HG03521 (cell line): ENCODE measurements around the gene OBSL1.
A peak's percentile ranks its signal among the peaks of the same experiment; 100 is the strongest.

ENCODE experiments used
- ATAC-seq: cut with Tn5 transposase; IDR thresholded peaks from one replicate; pipeline ENCODE4 v1.9.1; 2021; ENCODE audit warnings: mild to moderate bottlenecking, moderate library complexity; ENCODE audit not compliant: unreplicated experiment

Gene OBSL1

DNA sequence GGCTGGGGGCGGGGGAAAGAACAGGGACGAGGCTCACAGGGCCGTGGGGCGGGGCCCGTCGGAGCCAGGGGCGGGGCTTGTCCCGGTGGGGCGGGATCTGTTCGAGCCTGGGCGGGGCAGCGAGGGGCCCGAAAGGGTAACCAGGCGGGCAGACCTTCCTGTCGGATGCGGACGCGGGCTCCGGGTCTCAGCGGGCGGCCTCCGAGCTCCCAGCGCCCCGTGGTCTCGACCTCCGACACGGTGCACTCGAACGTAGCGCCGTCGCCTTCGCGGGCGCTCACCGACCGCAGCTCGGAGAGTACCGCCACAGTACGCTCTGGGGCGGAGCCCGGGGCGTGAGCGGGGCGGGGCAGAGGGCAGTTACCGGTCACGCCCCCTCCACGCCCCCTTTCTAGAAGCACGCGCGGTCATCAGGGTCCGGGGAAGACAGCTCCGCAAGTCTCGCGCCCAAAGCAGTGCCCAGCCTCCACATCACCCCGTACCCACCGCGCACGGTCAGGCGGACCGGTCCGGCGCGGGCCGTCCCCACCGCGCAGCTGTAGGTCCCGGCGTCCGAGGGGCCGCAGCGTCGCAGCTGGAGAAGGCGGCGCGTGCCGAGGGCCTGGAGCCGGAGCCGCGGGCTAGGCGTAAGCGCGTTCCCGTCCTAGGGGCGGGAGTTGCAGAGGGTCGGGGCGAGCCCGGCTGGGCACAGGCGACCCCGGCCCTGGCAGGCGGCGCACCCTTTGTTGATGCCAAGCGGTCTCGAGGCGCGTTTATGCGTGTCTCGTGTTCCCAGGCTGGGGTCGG, 18.8 kb downstream of the OBSL1 start:
- ATAC-seq = peak; percentile 92

DNA sequence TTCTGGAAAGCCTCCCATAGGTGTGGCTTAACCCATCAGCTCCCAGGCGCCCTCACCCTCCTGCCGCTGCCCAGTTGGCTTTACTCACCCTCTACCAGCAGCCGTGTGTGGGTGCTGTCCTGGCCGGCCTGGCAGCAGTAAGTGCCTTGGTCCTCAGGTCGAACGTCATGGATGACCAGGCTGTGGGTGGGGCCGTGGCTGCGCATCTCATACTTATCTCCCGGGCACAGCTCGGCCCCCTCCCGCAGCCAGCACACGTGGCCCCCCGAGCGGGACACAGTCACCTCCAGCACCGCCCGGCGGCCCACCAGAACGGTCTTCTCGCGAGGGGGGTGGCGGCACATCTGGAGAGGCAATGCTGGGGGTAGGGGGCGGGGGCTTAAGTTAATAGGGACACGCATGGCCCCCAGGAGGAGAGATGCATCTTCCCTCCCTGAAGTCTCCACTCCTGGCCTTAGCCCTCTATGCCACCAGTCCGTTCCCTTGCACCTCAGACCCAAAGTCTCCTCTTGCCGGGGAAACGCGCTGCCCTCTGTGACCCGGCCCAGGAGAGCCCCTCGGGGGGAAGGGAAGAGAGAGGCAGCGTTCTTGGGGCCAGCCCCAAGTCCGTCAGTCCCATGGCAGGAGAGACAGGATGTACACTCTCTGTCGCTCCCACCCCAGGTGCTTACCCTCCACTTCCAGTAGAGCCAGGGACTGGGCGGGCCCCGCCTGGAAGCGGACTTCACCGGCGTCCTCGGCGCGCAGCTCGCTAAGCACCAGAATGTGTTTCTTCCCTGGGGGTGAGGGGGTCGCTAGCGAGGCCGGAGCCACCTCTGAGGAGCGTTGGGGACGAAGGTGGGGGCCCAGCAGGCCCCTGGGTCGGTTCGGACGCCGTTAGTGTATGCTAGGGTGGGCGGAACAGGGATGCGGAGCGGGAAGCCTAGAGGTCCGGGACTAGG, 19.6 kb downstream of the OBSL1 start:
- no peak for ATAC-seq

DNA sequence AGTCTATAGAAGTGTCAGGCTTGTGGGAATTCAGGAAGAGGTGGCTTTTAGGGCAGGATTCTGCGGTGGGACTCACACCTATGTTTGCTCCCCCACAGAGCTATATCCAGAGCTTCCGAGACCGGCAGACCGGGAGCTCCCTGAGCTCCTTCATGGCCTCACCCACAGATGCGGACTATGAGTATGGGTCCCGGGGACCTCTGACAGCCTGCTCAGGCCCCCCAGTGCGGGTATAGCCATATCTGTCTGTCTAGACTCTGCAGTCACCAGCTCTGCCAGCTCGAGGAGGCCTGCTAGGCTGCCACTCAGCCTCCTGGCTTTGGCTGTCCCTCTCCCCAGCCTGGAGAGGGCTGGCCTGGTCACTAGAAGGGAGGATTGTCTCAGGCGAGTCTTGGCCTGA, 21.7 kb downstream of the OBSL1 start:
- no peak for ATAC-seq

DNA sequence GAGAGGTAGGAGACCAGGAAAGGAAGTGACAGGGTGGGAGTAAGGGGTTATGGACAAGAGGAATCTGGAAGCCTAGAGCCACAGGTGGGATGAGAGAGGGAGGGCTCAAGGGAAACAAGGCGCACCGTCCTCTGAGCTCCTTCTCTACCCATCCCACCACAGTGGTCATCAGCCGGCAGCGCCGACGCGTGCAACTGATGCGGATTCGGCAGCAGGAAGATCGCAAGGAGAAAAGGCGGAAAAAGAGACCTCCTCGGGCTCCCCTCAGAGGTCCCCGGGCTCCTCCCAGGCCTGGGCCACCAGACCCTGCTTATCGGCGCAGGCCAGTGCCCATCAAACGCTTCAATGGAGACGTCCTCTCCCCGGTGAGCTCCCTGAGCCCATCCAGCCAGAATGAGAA, 22.3 kb downstream of the OBSL1 start:
- no peak for ATAC-seq

DNA sequence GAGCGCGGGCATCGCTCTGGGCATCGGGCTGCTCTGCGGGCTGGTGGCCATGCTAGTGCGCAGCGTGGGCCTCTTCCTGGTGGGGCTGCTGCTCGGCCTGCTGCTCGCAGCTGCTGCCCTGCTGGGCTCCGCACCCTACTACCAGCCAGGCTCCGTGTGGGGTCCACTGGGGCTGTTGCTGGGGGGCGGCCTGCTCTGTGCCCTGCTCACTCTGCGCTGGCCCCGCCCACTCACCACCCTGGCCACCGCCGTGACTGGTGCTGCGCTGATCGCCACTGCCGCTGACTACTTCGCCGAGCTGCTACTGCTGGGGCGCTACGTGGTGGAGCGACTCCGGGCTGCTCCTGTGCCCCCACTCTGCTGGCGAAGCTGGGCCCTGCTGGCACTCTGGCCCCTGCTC, 23.7 kb downstream of the OBSL1 start:
- ATAC-seq = no peak

DNA sequence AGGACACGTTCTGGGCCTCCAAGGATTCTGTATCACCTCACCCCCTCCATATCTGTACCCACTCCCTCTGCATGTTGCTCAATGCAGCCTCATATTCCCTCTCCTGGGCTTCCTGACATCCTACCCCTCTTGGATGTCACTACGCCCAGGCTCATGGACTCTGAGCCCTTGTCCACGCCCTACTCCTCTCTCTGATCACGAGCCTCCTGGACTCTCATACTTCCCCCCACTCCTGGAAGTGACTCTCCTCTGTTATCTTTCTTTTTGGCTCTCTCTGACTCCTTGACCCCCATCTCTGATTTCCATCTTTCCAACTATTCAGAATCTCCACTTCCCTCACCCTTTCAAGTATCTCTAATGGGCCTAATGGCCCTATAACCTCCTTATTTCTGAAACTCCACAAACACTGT, 25.4 kb downstream of the OBSL1 start:
- no peak for ATAC-seq

DNA sequence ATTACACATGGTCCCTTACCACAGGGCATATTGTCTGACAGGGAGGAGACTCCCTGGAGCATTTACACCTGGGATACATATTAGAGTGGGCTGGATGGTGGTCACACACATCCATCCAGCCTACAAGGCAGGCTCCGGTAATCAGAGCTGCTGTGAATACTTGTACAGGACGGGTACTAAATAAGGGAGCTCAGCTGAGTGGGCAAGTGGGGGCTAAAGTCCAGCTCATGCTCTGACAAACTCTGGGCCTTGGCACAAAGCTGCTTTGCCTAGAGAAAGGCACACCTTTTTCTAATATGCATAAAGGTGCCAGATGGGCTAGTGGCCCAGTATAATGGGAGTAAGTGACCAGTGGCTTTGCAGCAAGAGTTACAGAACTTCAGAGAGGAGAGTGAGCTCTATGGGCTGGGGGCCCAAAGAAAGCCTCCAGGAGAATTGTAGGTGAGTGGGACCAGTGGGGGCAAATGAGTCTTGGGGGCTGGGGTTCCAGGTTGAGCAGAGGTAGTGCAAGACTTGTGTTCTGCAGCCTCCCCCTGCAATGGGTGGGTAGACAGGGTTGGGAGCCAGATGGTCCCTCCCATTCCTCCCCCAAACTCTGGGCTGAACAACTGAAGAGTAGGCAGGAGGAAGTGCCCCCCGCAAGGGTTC, 25.9 kb downstream of the OBSL1 start:
- ATAC-seq = no peak

DNA sequence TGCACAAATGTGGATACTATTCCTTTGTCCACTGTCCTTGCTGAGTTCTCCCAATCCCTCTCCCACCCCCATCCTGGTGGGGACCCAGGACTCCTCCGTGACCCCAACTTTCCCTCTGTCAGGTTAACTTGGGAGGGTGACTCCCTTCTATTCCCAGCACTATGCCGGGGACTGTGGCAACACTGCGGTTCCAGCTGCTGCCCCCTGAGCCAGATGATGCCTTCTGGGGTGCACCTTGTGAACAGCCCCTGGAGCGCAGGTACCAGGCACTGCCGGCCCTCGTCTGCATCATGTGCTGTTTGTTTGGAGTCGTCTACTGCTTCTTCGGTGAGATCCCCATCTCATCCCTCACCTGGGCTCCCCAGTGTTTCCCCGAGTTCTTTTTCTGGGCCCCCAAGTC, 26.8 kb downstream of the OBSL1 start:
- ATAC-seq = no peak

DNA sequence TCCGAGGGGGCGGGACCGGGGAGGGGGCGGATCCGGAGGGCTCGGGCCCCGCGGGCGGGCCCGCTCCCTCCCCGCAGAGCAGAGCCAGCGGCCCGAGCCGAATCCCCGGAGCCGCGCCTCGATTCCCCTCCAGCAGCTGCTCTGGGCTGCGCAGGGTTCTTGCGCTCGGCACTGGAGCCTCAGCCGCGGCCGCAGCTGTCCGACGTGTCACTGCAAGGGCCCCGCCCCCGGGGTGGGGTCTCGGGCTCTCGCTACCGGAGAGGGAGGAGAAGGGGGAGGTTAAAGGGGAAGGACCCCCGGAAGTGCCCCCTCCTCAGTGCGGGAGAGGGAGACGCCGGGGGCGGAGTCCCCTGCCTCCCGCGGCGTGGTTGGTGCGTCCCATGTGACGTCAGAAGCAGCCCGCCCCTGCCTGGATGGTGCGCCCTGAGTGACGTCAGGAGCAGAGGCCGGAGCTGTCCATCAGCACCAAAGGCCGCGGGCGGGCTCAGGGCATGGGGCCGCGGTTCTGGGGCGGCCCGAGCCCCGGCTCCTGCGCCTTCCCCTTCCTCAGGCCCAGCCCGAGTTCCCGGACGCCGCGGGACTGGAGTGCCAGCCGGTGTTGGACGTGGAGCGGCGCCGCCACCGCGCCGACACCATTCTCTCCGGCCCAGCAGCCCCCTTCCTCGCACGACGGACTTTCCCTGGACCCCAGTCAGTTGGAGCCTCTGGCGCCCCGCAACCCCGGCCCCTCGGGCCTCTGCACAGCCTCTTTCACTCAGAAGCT, 27.6 kb downstream of the OBSL1 start, which contains the start of the genes CHPF and TMEM198:
Gene CHPF (minus strand): TSS at position 214 of the 763 bp plus-strand sequence. CDS start 271 bp downstream, outside the sequence.
Gene TMEM198 (plus strand): TSS at position 433 of the 763 bp plus-strand sequence. CDS start 700 bp downstream, outside the sequence.
- peak; percentile 77 for ATAC-seq

DNA sequence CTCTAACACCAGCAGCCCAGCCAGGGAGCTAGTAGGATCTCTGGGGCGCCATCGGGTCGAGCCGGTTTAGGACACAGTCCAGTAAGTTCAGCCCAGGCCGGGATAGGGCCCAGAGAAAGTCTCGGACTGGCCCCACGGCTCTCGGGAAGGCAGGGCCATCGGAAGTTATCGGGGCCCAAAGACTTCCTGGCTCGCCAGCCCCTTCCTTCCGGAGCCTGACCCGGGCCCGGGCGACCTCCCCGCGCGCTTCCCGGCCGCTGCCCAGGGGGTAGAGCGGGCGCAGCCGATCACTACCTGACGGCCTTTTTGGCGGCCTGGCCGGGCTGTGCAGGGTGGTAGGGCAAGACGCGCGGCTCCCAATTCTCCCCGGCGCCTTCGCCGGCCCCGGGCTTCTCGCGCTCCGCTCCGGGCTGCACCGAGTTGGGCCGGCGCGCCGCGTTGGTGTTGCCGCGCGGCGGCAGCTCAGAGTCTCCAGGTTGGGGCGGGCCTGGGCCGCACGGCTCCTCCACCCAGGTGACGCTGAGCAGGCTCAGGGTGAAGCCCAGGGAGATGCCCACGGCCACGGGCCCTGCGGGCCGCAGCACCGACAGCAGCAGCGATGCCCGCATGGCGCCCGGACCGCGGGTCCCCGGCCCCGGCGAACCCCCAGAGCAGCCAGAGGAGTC, 28.3 kb downstream of the OBSL1 start:
- peak; percentile 32 for ATAC-seq

DNA sequence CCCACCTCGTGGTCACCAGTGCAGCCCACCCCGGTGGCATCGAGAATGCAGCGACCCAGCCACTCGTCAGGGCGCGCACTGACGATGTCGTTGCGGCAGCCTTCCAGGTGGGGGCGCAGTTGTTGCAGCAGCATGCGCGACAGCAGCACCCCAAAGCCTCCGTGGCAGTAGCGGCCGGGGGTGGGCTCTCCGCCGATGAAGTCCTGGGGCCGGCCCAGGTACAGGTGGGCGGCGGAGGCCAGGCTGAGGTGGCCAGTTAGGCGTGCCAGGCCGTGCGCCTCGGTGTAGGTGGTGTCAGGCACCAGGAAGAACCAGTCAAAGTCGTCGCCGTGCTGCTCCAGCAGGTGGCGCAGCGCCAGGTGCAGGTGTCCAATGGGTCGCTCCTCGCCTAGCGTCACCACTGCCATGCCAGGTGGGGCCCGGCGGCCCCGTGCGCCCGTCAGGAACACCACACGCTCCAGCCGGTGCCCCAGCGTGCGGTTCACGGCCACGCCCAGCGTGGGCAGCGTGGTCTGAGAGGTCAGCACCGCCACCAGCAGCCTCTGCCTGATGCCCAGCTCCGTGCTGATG, 29.6 kb downstream of the OBSL1 start:
- peak; percentile 29 for ATAC-seq

DNA sequence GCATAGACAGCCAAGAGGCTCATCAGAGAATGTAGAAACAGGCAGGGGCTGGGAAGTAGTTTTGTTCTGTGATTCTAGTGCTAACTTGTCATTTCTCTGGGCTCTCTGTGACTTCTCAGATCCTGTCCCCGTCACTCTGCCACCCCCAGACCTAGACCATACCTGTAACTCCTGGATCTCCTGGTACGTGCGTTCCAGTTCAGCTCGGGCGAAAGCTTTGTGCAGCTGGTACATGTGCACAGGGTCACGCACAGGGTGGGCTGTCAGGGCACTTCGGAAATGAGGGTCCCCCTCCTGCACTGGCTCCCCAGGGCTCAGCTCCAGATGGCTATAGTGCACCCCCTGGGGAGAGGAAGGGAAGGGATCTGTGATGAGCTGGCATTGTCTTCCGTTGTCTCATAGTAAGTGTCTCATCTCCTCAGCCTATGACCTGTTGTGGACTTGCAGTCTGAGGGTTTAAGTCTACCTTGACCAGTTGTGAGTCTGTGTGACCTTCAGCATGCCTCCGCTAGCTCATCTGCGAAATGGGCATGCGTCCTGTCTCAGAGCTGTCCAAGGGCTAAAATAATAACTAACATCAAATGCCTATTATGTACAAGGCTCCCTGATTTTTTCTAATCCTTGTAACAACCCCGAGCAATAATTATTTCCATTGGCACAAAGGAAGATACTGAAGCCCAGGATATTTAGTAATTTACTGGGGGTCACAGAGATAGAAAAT, 30.4 kb downstream of the OBSL1 start:
- ATAC-seq = no peak

DNA sequence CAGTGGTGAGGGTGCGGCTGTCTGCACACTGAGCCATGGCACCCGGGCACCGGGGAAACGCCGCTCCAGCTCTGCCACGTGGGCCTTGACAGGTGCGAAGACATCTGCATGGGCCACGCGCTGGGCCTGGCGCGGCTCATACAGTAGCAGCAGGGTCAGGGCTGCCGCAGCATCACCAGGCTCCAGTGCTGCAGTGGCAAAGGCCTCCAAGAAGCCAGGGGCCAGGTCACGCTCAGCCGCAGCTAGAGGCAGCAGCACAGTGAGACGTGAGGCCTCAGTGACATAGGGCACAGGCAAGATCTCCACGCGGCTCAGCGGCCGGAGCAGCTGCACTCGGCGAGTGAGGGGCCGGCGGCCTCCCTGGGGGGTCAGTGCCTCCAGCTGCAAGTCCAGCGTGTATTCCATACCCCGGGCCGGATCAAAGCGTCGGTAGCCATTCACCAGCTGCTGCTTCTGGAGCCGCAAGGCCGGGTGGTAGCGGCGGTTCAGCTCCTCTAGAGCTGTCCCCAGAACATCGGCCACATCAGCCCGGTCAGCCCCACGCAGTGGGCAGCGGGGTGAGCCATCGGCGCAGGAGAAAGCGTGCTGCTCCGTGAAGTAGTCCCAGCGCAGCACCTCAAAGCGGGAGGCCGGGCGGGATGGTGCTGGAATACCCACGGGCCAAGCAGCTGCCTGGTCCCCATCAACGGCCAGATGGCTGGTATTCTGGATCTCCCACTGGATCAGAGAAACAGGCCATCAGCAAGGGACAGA, 31.2 kb downstream of the OBSL1 start:
- ATAC-seq = no peak

DNA sequence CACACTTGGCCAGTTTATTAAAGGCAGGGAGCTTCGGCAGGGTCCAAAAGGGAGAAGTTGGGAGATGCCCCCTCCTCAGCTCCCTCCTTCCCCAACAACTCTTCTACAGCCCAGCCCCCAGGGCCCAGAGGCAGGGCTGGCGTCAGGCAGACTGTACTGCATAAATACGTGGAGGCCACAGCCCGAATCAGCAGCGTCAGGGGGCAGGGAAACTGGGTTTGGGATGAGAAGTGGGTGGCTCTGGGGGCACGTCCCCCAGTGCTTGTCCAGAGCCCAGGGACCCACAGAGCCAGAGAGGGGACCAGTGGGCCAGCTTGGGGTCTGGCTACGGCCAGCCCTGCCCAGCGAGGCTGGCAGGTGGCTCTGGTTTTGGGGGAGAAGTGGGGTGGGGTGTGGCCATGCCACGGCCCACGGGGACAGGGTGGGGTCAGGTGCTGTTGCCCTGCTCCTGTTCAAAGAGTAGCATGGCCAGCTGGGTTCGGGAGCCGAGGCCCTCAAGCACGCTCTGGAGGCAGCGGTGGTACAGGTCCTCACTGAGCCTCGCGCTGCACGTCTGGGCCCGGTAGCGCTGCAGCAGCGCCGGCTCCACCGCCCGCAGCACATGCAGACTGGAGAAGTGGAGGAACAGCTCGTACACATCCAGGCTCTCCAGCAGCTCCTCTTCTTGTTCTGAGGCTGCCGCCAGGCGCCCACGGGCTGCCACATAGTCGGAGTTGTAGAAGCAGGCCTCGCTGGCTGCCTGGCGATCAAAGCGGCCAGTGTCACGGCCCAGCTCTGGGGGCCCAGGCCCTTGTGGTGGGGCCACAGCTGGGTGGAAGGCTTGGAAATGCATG, 32.2 kb downstream of the OBSL1 start:
- no peak for ATAC-seq

DNA sequence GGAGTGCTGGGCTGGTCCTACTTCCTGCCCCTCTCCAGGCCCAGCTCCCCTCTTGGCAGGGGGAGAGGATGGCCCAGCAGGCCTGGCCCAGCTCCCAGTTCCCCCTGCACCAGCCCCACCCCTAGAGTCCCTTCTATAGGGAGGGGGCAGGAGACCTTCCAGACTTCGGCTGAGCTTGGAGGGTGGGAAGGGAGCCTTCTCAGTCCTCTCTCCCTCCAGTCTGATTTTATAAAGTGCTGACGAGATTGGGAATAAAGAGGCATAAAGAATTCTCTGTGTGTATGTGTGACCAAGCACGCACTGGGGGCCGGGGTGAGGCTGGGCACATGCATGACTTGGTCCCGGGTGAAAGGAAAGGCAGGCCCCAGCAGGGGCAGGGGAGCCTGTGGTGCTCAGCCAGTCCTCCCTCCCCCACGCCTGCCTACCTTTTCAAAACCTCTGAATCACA, 32.8 kb downstream of the OBSL1 start:
- ATAC-seq = no peak

DNA sequence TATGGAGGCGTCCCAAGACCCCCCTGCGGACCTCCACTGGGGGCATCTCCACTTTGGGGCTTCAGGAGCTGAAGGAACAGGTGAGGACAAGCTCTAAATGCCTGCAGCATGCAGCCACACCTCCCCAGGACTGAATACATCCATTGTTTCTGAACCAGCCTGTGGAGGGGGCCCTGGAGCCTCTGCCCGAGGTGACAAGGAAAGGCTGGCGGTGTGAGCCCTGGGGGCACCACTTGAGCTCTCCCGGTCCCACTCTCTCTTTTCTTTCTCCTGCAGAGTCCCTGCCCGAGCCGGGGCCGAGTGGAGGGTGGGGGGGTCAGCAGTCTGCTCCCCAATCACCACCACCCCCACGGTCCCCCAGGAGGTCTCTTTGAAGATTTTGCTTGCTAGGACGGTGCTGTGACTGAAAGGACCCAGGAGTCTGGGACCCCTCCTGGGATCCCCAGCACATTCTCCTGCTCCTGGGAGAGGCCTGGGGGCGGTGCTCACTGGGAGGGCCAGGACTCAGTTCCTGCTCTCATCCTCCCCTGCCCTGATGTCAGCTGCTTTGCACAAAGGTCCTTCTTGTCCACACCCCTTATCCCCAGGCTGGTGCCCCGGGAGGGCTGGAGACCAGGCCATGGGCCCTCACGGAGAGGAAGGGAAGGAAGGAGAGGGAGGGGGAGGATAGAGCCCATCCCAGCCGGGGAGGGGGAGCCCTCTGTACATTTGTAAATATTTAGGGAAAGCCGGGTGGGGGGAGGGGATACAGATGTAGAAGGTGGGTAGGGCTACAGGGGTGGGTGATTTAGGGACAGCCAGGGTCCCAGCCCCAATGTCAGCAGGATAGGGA, 33.5 kb downstream of the OBSL1 start:
- ATAC-seq = no peak
